ENCODE data around the gene C1orf232. TPM values are rescaled to one million over a fixed set of nuclear protein-coding genes. Genes with fewer than 3 reads are reported as not detected.

The C1orf232 gene
- not detected for total RNA-seq

DNA sequence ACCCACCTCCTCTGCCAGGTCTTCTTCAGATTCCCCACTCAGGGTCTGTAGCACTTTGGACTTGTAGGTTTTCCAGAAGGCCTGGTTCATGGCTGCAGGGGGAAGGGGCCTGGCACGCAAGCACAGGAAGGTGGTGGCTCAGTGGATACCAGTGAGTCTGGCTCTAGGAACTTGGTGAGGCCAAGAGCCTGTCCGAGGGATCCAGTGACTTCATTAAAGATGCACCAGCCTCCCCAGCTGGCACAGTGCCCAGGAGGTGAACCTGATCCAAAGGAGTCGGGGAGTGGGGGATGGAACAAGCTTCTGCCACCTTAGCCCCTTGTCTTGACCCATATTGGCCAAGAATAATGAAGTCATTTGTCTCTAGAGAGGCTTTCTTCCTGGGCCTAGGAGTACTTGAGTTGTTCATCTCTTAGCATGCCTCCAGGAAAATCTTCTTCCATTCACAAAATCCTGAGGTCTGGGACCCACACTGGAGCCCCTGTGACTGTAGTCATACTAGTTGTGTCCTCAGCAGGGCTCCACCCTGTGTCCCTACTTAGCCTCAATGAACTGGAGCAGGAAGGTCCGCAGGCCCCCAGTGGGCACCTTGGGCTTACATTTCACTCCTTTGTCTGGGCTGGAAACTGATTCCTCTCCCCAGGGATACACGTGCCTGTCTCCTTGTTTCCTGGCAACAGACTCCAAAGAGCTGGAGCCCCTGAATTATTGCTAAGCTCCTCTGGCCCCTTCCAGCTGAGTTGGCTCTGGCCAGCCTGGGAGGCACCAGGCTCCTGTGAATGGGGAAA lies at the start of gene C1orf232:
Gene C1orf232 (minus strand): TSS at position 554 of the 788 bp plus-strand sequence. CDS start 464 bp downstream, at position 90.
- intact Hi-C loops (cut with DNase I; ENCODE audit: low total_unique reads), result no loop called here
- Histone ChIP-seq H3K4me1 (peaks cover 0 to 12% of the 10 kb centered on the region in 2 donors), H3K27me3 (no peaks in the 10 kb centered on the region), H3K27ac (peak within 1 kb of the TSS; percentile 63 to 85), H3K9me3 (no peaks in the 10 kb centered on the region), H3K36me3 (no peaks in the 10 kb centered on the region), H3K4me3 (peak within 1 kb of the TSS; percentile 64 to 79)
- TF ChIP-seq, protein P1, sequence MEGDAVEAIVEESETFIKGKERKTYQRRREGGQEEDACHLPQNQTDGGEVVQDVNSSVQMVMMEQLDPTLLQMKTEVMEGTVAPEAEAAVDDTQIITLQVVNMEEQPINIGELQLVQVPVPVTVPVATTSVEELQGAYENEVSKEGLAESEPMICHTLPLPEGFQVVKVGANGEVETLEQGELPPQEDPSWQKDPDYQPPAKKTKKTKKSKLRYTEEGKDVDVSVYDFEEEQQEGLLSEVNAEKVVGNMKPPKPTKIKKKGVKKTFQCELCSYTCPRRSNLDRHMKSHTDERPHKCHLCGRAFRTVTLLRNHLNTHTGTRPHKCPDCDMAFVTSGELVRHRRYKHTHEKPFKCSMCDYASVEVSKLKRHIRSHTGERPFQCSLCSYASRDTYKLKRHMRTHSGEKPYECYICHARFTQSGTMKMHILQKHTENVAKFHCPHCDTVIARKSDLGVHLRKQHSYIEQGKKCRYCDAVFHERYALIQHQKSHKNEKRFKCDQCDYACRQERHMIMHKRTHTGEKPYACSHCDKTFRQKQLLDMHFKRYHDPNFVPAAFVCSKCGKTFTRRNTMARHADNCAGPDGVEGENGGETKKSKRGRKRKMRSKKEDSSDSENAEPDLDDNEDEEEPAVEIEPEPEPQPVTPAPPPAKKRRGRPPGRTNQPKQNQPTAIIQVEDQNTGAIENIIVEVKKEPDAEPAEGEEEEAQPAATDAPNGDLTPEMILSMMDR (IDR thresholded peaks at IDR 0.05), result no peak
- no peak for TF ChIP-seq POLR2A (IDR thresholded peaks at IDR 0.05)
- DNase-seq, result no peak

DNA sequence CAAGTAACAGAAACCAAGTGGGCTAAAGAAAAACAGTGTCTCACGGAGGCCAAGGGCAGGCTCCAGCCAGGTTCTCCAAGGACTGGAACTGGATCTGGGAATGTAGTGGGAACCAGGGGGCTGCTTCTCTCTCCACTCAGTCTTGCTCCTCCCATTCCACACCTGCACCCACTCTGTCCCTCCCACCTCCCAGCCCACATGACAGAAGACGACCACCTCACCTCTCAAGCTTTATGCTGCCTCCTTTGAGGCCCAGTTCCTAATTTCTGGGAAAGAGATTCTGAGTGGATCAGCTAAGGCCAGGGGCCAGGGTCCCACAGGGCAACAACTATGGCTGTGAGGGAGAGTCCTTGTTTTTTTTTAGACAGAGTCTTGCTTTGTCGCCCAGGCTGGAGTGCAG lies 46.5 kb upstream of the C1orf232 start:
- no peaks in the 10 kb centered on the region for H3K4me1 ChIP-seq
- intact Hi-C loops (cut with DNase I; ENCODE audit: low total_unique reads), result no loop called here
- TF ChIP-seq, protein P1 (IDR thresholded peaks at IDR 0.05), result no peak
- TF ChIP-seq POLR2A (IDR thresholded peaks at IDR 0.05), result no peak
- no peak overlapping the region for H3K27ac ChIP-seq
- H3K9me3 ChIP-seq, result no peaks in the 10 kb centered on the region
- no peak overlapping the region for H3K4me3 ChIP-seq
- no peaks in the 10 kb centered on the region for H3K36me3 ChIP-seq
- no peak for DNase-seq
- H3K27me3 ChIP-seq, result no peaks in the 10 kb centered on the region

DNA sequence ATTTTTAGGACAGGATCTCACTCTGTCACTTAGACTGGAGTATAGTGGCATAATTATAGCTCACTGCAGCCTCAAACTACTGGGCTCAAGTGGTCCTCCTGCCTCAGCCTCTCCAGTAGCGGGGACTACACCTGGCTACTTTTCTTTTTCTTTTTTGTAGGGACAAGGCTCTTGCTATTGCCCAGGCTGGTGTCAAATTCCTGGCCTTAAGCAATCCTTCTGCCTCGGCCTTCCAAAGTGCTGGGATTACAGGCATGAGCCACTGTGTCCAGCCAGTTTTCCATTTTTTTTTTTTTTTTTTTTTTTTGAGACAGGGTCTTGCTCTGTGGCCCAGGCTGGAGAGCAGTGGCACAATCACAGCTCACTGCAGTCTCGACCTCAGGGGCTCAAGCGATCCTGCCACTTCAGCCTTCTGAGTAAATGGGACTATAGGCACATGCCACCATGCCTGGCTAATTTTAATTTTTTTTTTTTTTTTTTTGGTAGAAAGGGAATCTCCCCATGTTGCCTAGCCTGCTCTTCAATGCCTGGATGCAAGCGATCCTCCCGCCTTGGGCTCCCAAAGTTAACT lies 44.7 kb upstream of the C1orf232 start:
- Histone ChIP-seq H3K9me3 (no peaks in the 10 kb centered on the region), H3K27ac (no peak overlapping the region), H3K4me3 (no peak overlapping the region), H3K27me3 (no peaks in the 10 kb centered on the region), H3K4me1 (no peaks in the 10 kb centered on the region), H3K36me3 (no peaks in the 10 kb centered on the region)
- intact Hi-C loops (cut with DNase I; ENCODE audit: low total_unique reads), result no loop called here
- DNase-seq, result no peak
- TF ChIP-seq, protein P1 (IDR thresholded peaks at IDR 0.05), result no peak
- TF ChIP-seq POLR2A (IDR thresholded peaks at IDR 0.05), result no peak

DNA sequence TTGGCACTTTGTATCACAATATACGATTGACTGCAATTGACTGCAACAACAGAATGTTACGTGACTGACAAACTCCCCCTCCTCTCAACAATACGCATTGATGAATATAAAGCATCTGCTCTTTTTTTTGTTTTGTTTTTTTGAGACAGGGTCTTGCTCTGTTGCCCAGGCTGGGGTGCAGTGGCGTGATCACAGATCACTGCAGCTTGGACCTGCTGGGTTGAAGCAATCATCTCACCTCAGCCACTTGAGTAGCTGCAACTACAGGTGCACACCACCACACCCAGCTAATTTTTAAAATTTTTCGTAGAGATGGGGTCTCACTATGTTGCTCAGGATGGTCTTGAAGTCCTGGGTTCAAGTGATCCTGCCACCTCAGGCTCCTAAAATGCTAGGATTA lies 44.0 kb upstream of the C1orf232 start:
- Histone ChIP-seq H3K9me3 (no peaks in the 10 kb centered on the region), H3K4me3 (no peak overlapping the region), H3K27ac (no peak overlapping the region), H3K36me3 (no peaks in the 10 kb centered on the region), H3K27me3 (no peaks in the 10 kb centered on the region), H3K4me1 (no peaks in the 10 kb centered on the region)
- DNase-seq, result no peak
- intact Hi-C loops (cut with DNase I; ENCODE audit: low total_unique reads), result no loop called here
- TF ChIP-seq, protein P1 (IDR thresholded peaks at IDR 0.05), result no peak
- TF ChIP-seq POLR2A (IDR thresholded peaks at IDR 0.05), result no peak

- TF ChIP-seq, protein P1 (IDR thresholded peaks at IDR 0.05), result no peak
- no peak for TF ChIP-seq POLR2A (IDR thresholded peaks at IDR 0.05)
- Histone ChIP-seq H3K4me1 (no peaks in the 10 kb centered on the region), H3K27ac (no peak overlapping the region), H3K27me3 (no peaks in the 10 kb centered on the region), H3K36me3 (no peaks in the 10 kb centered on the region), H3K9me3 (no peaks in the 10 kb centered on the region), H3K4me3 (no peak overlapping the region)
- intact Hi-C loops (cut with DNase I; ENCODE audit: low total_unique reads), result no loop called here
- DNase-seq, result no peak
Observed at GRCh38 chr1:26210147-26210870, 41.5 kb upstream of the C1orf232 start.

Measured in uterus (tissue), 4 donors.